Measurements from ENCODE around the gene DGKB. TPM values are rescaled to one million over a fixed set of nuclear protein-coding genes. Genes with fewer than 3 reads are reported as not detected.

DGKB gene
- polyA plus RNA-seq, 2 of the 4 experiments (the other 2 are of a cell fraction): 0.01 TPM; not detected in 1

- TF ChIP-seq POLR2AphosphoS2 (conservative IDR thresholded peaks at IDR 0.05; ENCODE audit: low read length): no peak
- TF ChIP-seq TP53 (CRISPR knock-in tag; IDR thresholded peaks at IDR 0.05): no peak
Observed at GRCh38 chr7:14821757-14822480, 80.6 kb downstream of the DGKB start (continued).

- no peak for ATAC-seq
- Histone ChIP-seq H3K4me3 (no peak overlapping the region), H3K9me3 (no peaks in the 10 kb centered on the region), H3K4me1 (no peaks in the 10 kb centered on the region), H3K27ac (no peak overlapping the region), H3K4me2 (no peak overlapping the region)
- ChIA-PET POLR2A (no interaction called here), CTCF (no interaction called here)
- FAIRE-seq: no peak
- TF ChIP-seq MYC (IDR thresholded peaks at IDR 0.05; ENCODE audit: borderline replicate concordance, low read length) (no peak), MAFK (IDR thresholded peaks at IDR 0.05; ENCODE audit: partially characterized antibody) (no peak), POLR2A (IDR thresholded peaks at IDR 0.05; ENCODE audit: low read length) (no peak), HOXB13 (CRISPR knock-in tag; IDR thresholded peaks at IDR 0.05; ENCODE audit: low read depth) (no peak), E2F6 (IDR thresholded peaks at IDR 0.05; ENCODE audit: borderline replicate concordance, low read depth) (no peak), SREBF2 (IDR thresholded peaks at IDR 0.05) (no peak), USF2 (IDR thresholded peaks at IDR 0.05) (no peak), NFE2L2 (conservative IDR thresholded peaks at IDR 0.05; ENCODE audit: low read length) (no peak), CEBPB (IDR thresholded peaks at IDR 0.05) (no peak), PHF8 (IDR thresholded peaks at IDR 0.05; ENCODE audit: borderline replicate concordance, low read depth) (no peak), MAX (IDR thresholded peaks at IDR 0.05) (no peak), HEYL (CRISPR knock-in tag; IDR thresholded peaks at IDR 0.05) (no peak), EHF (CRISPR knock-in tag; IDR thresholded peaks at IDR 0.05) (no peak), ATOH8 (CRISPR knock-in tag; IDR thresholded peaks at IDR 0.05; ENCODE audit: low read depth) (no peak), FOXS1 (CRISPR knock-in tag; IDR thresholded peaks at IDR 0.05) (no peak), RARB (CRISPR knock-in tag; IDR thresholded peaks at IDR 0.05) (no peak), KDM5A (IDR thresholded peaks at IDR 0.05) (no peak), RFX5 (IDR thresholded peaks at IDR 0.05) (no peak), NPAS2 (CRISPR knock-in tag; IDR thresholded peaks at IDR 0.05; ENCODE audit: borderline replicate concordance) (no peak)
- TF ChIP-seq, protein P1, sequence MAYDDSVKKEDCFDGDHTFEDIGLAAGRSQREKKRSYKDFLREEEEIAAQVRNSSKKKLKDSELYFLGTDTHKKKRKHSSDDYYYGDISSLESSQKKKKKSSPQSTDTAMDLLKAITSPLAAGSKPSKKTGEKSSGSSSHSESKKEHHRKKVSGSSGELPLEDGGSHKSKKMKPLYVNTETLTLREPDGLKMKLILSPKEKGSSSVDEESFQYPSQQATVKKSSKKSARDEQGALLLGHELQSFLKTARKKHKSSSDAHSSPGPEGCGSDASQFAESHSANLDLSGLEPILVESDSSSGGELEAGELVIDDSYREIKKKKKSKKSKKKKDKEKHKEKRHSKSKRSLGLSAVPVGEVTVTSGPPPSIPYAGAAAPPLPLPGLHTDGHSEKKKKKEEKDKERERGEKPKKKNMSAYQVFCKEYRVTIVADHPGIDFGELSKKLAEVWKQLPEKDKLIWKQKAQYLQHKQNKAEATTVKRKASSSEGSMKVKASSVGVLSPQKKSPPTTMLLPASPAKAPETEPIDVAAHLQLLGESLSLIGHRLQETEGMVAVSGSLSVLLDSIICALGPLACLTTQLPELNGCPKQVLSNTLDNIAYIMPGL (CRISPR knock-in tag; IDR thresholded peaks at IDR 0.05; ENCODE audit: borderline replicate concordance): no peak
- 23% methylated on average over 3 of the region's 3 CpGs for WGBS (ENCODE audit: missing lambda C conversion rate)
- DNase-seq (ENCODE audit: low read depth in 1 of 2, low spot score in 1 of 2): no peak
Observed at GRCh38 chr7:14818871-14819270, 83.7 kb downstream of the DGKB start.

Data from A549 (cell line).